Measurements from ENCODE around the gene TLK1.

TLK1 gene

GRCh38 chr2:171157109-171157500, 3.6 kb downstream of the TLK1 start:
- no peak for DNase-seq (ENCODE audit: low read depth in 1 of 2, low spot score in 1 of 2)
- H3K4me3 ChIP-seq (replicated peaks; ENCODE audit: insufficient read depth, low read length) = no peak overlapping the region
- TF ChIP-seq CTCF (IDR thresholded peaks at IDR 0.05; ENCODE audit: insufficient read depth, low read length) (no peak), POLR2AphosphoS5 (IDR thresholded peaks at IDR 0.05; ENCODE audit: low read depth) (no peak), GABPA (IDR thresholded peaks at IDR 0.05; ENCODE audit: low read depth) (no peak), SPI1 (IDR thresholded peaks at IDR 0.05; ENCODE audit: borderline replicate concordance, low read depth) (no peak)
- TF ChIP-seq, protein P1, sequence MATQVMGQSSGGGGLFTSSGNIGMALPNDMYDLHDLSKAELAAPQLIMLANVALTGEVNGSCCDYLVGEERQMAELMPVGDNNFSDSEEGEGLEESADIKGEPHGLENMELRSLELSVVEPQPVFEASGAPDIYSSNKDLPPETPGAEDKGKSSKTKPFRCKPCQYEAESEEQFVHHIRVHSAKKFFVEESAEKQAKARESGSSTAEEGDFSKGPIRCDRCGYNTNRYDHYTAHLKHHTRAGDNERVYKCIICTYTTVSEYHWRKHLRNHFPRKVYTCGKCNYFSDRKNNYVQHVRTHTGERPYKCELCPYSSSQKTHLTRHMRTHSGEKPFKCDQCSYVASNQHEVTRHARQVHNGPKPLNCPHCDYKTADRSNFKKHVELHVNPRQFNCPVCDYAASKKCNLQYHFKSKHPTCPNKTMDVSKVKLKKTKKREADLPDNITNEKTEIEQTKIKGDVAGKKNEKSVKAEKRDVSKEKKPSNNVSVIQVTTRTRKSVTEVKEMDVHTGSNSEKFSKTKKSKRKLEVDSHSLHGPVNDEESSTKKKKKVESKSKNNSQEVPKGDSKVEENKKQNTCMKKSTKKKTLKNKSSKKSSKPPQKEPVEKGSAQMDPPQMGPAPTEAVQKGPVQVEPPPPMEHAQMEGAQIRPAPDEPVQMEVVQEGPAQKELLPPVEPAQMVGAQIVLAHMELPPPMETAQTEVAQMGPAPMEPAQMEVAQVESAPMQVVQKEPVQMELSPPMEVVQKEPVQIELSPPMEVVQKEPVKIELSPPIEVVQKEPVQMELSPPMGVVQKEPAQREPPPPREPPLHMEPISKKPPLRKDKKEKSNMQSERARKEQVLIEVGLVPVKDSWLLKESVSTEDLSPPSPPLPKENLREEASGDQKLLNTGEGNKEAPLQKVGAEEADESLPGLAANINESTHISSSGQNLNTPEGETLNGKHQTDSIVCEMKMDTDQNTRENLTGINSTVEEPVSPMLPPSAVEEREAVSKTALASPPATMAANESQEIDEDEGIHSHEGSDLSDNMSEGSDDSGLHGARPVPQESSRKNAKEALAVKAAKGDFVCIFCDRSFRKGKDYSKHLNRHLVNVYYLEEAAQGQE (IDR thresholded peaks at IDR 0.05; ENCODE audit: insufficient replicate concordance, low read depth) = no peak
- H3K27ac ChIP-seq (replicated peaks) = no peak overlapping the region
- H3K27me3 ChIP-seq (ENCODE audit: insufficient read depth, poor library complexity, severe bottlenecking) = no peaks in the 10 kb centered on the region

DNA sequence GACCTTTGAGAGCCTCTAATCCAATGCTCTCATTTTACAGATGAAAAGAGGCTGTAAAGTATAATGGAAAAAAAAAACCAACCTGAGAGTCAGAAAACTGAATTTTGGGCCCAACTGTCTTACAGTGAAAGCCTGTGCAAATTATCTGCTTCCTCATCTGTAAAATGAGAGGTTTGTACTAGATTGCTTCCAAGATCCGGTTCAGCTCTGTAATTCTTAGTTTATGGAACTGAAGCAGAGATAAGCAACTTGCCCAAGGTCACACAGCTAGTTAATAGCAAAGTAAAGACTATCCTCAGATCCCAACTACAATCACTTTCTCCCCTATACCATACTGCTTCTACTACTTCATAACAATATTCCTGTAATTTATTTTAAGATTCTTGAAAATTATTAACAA, 6.3 kb downstream of the TLK1 start:
- DNase-seq (ENCODE audit: low read depth in 1 of 2, low spot score in 1 of 2) = peak in 1 of 2 experiments; percentile 26
- 0 out of 2 replicates have a peak overlapping the region, but pooled peaks have one; percentile 22 for H3K27ac ChIP-seq (replicated peaks)
- no peaks in the 10 kb centered on the region for H3K27me3 ChIP-seq (ENCODE audit: insufficient read depth, poor library complexity, severe bottlenecking)
- TF ChIP-seq SPI1 (IDR thresholded peaks at IDR 0.05; ENCODE audit: borderline replicate concordance, low read depth) = no peak
- no peak for TF ChIP-seq CTCF (IDR thresholded peaks at IDR 0.05; ENCODE audit: insufficient read depth, low read length)
- no peak for TF ChIP-seq POLR2AphosphoS5 (IDR thresholded peaks at IDR 0.05; ENCODE audit: low read depth)
- TF ChIP-seq, protein P1 (IDR thresholded peaks at IDR 0.05; ENCODE audit: insufficient replicate concordance, low read depth) = no peak
- no peak for TF ChIP-seq GABPA (IDR thresholded peaks at IDR 0.05; ENCODE audit: low read depth)
- H3K4me3 ChIP-seq (replicated peaks; ENCODE audit: insufficient read depth, low read length) = no peak overlapping the region

GRCh38 chr2:171150694-171151285, 9.9 kb downstream of the TLK1 start:
- no peak for DNase-seq (ENCODE audit: low read depth in 1 of 2, low spot score in 1 of 2)
- Histone ChIP-seq H3K4me3 (replicated peaks; ENCODE audit: insufficient read depth, low read length) (no peak overlapping the region), H3K27ac (replicated peaks) (no peak overlapping the region), H3K27me3 (ENCODE audit: insufficient read depth, poor library complexity, severe bottlenecking) (no peaks in the 10 kb centered on the region)
- no peak for TF ChIP-seq POLR2AphosphoS5 (IDR thresholded peaks at IDR 0.05; ENCODE audit: low read depth)

GRCh38 chr2:171149986-171150693, 10.6 kb downstream of the TLK1 start:
- Histone ChIP-seq H3K4me3 (replicated peaks; ENCODE audit: insufficient read depth, low read length) (no peak overlapping the region), H3K27me3 (ENCODE audit: insufficient read depth, poor library complexity, severe bottlenecking) (no peaks in the 10 kb centered on the region), H3K27ac (replicated peaks) (no peak overlapping the region)
- TF ChIP-seq SPI1 (IDR thresholded peaks at IDR 0.05; ENCODE audit: borderline replicate concordance, low read depth) (no peak), CTCF (IDR thresholded peaks at IDR 0.05; ENCODE audit: insufficient read depth, low read length) (no peak), GABPA (IDR thresholded peaks at IDR 0.05; ENCODE audit: low read depth) (no peak), POLR2AphosphoS5 (IDR thresholded peaks at IDR 0.05; ENCODE audit: low read depth) (no peak)
- TF ChIP-seq, protein P1 (IDR thresholded peaks at IDR 0.05; ENCODE audit: insufficient replicate concordance, low read depth) = no peak
- no peak for DNase-seq (ENCODE audit: low read depth in 1 of 2, low spot score in 1 of 2)

Data from HL-60 (cell line).